SK-N-SH treated with all-trans-retinoic acid at 6 μM for 48 hours (cell line): ENCODE data around the gene LSMEM2.

Source experiments
- ATAC-seq: fragments of 200-7000 bp; cut with Tn5 transposase; 3 replicates; pipeline ENCODE4 v1.9.1; 2020; ENCODE audit warnings: mild to moderate bottlenecking, moderate library complexity
- ARNTL ChIP-seq: fragments of 450-650 bp; formaldehyde crosslinking; IDR thresholded peaks from 2 replicates; pipeline ENCODE4 v1.5.0; 2020; ENCODE audit warnings: low read depth, mild to moderate bottlenecking, moderate library complexity, borderline replicate concordance
- CSDC2 ChIP-seq: fragments of 250-450 bp; sonication (Bioruptor Pico); IDR thresholded peaks from 2 replicates; pipeline ENCODE4 v1.5.0; 2020; ENCODE audit warnings: mild to moderate bottlenecking, moderate library complexity
- CSRNP3 ChIP-seq: fragments of 250-450 bp; sonication (Bioruptor Pico); IDR thresholded peaks from 2 replicates; pipeline ENCODE4 v1.5.1; 2021; ENCODE audit warnings: mild to moderate bottlenecking, moderate library complexity
- ESRRG ChIP-seq: fragments of 250-450 bp; sonication (Bioruptor Pico); IDR thresholded peaks from 2 replicates; pipeline ENCODE4 v1.6.1; 2021; ENCODE audit warnings: mild to moderate bottlenecking
- ISL1 ChIP-seq: fragments of 250-450 bp; sonication (Bioruptor Pico); IDR thresholded peaks from 2 replicates; pipeline ENCODE4 v2.1.2; 2022; ENCODE audit warnings: mild to moderate bottlenecking, moderate library complexity
- OSR1 ChIP-seq: fragments of 250-450 bp; sonication (Bioruptor Pico); IDR thresholded peaks from 2 replicates; pipeline ENCODE4 v1.8.0; 2022; ENCODE audit warnings: moderate library complexity, mild to moderate bottlenecking, inconsistent platforms
- PPARA ChIP-seq: fragments of 250-450 bp; sonication (Bioruptor Pico); IDR thresholded peaks from 2 replicates; pipeline ENCODE4 v1.5.0; 2020; ENCODE audit warnings: mild to moderate bottlenecking, borderline replicate concordance
- RARB ChIP-seq: fragments of 250-450 bp; sonication (Bioruptor Pico); IDR thresholded peaks from 2 replicates; pipeline ENCODE4 v1.8.0; 2021; ENCODE audit warnings: mild to moderate bottlenecking, moderate library complexity
- SNAI2 ChIP-seq: fragments of 250-450 bp; sonication (Bioruptor Pico); IDR thresholded peaks from 2 replicates; pipeline ENCODE4 v1.5.0; 2020; ENCODE audit warnings: mild to moderate bottlenecking, moderate library complexity
- TCF4 ChIP-seq: fragments of 250-450 bp; sonication (Bioruptor Pico); IDR thresholded peaks from 2 replicates; pipeline ENCODE4 v1.8.0; 2021; ENCODE audit warnings: mild to moderate bottlenecking, moderate library complexity, borderline replicate concordance
- TOX ChIP-seq: fragments of 250-450 bp; sonication (Bioruptor Pico); IDR thresholded peaks from 2 replicates; pipeline ENCODE4 v1.8.0; 2021; ENCODE audit warnings: mild to moderate bottlenecking, moderate library complexity, borderline replicate concordance
- TSHZ2 ChIP-seq: fragments of 250-450 bp; sonication (Bioruptor Pico); IDR thresholded peaks from 2 replicates; pipeline ENCODE4 v1.5.0; 2020; ENCODE audit warnings: mild to moderate bottlenecking, moderate library complexity
- ZFP3 ChIP-seq: fragments of 250-450 bp; sonication (Bioruptor Pico); IDR thresholded peaks from 2 replicates; pipeline ENCODE4 v1.5.0; 2020; ENCODE audit warnings: mild to moderate bottlenecking, moderate library complexity
- ZNF70 ChIP-seq: fragments of 450-650 bp; formaldehyde crosslinking; IDR thresholded peaks from 2 replicates; pipeline ENCODE4 v1.5.0; 2020; ENCODE audit warnings: mild to moderate bottlenecking, moderate library complexity
- TF ChIP-seq, protein P1 (sequence below): fragments of 250-450 bp; sonication (Bioruptor Pico); IDR thresholded peaks from 2 replicates; pipeline ENCODE4 v1.5.1; 2020; ENCODE audit warnings: low read depth, mild to moderate bottlenecking, moderate library complexity
- TF ChIP-seq, protein P2 (sequence below): fragments of 250-450 bp; sonication (Bioruptor Pico); IDR thresholded peaks from 2 replicates; pipeline ENCODE4 v1.8.0; 2020; ENCODE audit warnings: mild to moderate bottlenecking, moderate library complexity, borderline replicate concordance
- TF ChIP-seq, protein P3 (sequence below): fragments of 250-450 bp; sonication (Bioruptor Pico); IDR thresholded peaks from 2 replicates; pipeline ENCODE4 v1.8.0; 2021; ENCODE audit warnings: low read depth, mild to moderate bottlenecking, moderate library complexity, borderline replicate concordance

The LSMEM2 gene

GRCh38 chr3:50259432-50260026, 19.4 kb upstream of the LSMEM2 start:
- no peak for TF ChIP-seq TOX (CRISPR knock-in tag)
- TF ChIP-seq ARNTL, result no peak
- TF ChIP-seq, protein P1, sequence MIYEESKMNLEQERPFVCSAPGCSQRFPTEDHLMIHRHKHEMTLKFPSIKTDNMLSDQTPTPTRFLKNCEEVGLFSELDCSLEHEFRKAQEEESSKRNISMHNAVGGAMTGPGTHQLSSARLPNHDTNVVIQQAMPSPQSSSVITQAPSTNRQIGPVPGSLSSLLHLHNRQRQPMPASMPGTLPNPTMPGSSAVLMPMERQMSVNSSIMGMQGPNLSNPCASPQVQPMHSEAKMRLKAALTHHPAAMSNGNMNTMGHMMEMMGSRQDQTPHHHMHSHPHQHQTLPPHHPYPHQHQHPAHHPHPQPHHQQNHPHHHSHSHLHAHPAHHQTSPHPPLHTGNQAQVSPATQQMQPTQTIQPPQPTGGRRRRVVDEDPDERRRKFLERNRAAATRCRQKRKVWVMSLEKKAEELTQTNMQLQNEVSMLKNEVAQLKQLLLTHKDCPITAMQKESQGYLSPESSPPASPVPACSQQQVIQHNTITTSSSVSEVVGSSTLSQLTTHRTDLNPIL (CRISPR knock-in tag), result no peak
- no peak for TF ChIP-seq TSHZ2 (CRISPR knock-in tag)
- TF ChIP-seq PPARA, result no peak
- TF ChIP-seq, protein P2, sequence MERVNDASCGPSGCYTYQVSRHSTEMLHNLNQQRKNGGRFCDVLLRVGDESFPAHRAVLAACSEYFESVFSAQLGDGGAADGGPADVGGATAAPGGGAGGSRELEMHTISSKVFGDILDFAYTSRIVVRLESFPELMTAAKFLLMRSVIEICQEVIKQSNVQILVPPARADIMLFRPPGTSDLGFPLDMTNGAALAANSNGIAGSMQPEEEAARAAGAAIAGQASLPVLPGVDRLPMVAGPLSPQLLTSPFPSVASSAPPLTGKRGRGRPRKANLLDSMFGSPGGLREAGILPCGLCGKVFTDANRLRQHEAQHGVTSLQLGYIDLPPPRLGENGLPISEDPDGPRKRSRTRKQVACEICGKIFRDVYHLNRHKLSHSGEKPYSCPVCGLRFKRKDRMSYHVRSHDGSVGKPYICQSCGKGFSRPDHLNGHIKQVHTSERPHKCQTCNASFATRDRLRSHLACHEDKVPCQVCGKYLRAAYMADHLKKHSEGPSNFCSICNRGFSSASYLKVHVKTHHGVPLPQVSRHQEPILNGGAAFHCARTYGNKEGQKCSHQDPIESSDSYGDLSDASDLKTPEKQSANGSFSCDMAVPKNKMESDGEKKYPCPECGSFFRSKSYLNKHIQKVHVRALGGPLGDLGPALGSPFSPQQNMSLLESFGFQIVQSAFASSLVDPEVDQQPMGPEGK (CRISPR knock-in tag), result no peak
- no peak for TF ChIP-seq CSRNP3 (CRISPR knock-in tag)
- ATAC-seq, result no peak; the same call in 2 of the 3 replicates

GRCh38 chr3:50260027-50260941, 18.6 kb upstream of the LSMEM2 start:
- ATAC-seq, result peak; percentile 76
- TF ChIP-seq PPARA (peak; percentile 13; the same call in 1 of the 2 replicates), SNAI2 (no peak), ZFP3 (CRISPR knock-in tag) (peak; percentile 77; the same call in 1 of the 2 replicates), ESRRG (CRISPR knock-in tag) (0 out of 2 replicates have a peak, but pooled peaks have one; percentile 17), TCF4 (peak; percentile 20; the same call in 1 of the 2 replicates), ISL1 (CRISPR knock-in tag) (no peak), RARB (CRISPR knock-in tag) (no peak), CSDC2 (CRISPR knock-in tag) (0 out of 2 replicates have a peak, but pooled peaks have one; percentile 12), ZNF70 (CRISPR knock-in tag) (peak; percentile 37), CSRNP3 (CRISPR knock-in tag) (peak; percentile 11; the same call in 1 of the 2 replicates), TSHZ2 (CRISPR knock-in tag) (peak; percentile 14; the same call in 1 of the 2 replicates), OSR1 (CRISPR knock-in tag) (no peak)
- TF ChIP-seq, protein P2 (CRISPR knock-in tag), result 0 out of 2 replicates have a peak, but pooled peaks have one; percentile 59
- TF ChIP-seq, protein P1 (CRISPR knock-in tag), result no peak
- TF ChIP-seq, protein P3, sequence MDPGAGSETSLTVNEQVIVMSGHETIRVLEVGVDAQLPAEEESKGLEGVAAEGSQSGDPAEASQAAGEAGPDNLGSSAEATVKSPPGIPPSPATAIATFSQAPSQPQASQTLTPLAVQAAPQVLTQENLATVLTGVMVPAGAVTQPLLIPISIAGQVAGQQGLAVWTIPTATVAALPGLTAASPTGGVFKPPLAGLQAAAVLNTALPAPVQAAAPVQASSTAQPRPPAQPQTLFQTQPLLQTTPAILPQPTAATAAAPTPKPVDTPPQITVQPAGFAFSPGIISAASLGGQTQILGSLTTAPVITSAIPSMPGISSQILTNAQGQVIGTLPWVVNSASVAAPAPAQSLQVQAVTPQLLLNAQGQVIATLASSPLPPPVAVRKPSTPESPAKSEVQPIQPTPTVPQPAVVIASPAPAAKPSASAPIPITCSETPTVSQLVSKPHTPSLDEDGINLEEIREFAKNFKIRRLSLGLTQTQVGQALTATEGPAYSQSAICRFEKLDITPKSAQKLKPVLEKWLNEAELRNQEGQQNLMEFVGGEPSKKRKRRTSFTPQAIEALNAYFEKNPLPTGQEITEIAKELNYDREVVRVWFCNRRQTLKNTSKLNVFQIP (CRISPR knock-in tag), result no peak
- TF ChIP-seq, all 23 proteins: peak for 9
